ENCODE data around the gene TUBA1A.
"Not testable (repeated sequence)": the region's sequence is repeated elsewhere in the genome, so short reads cannot be mapped to it uniquely, and the experiment has no call there.

The TUBA1A gene

DNA sequence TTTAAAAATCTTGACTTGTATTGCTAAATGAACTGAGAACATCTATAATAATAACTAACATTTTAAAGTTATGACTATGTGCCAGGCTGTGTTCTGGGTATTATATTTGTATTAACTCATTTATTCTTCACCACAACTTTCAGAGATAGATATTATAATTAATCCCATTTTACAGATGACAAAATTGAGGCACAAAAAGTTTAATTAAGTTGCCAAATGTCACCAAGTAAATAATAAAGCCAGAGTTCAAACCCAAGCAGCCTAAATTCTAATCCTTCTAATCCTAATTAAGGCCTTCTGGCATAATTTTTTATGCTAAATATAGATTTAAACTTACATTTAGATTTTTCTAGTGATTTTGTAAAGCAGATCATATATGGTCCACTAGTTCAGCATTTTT, 17.5 kb upstream of the TUBA1A start:
- in situ Hi-C loops (cut with MboI; ENCODE audit: low sequenced_read_pairs) = no loop called here

DNA sequence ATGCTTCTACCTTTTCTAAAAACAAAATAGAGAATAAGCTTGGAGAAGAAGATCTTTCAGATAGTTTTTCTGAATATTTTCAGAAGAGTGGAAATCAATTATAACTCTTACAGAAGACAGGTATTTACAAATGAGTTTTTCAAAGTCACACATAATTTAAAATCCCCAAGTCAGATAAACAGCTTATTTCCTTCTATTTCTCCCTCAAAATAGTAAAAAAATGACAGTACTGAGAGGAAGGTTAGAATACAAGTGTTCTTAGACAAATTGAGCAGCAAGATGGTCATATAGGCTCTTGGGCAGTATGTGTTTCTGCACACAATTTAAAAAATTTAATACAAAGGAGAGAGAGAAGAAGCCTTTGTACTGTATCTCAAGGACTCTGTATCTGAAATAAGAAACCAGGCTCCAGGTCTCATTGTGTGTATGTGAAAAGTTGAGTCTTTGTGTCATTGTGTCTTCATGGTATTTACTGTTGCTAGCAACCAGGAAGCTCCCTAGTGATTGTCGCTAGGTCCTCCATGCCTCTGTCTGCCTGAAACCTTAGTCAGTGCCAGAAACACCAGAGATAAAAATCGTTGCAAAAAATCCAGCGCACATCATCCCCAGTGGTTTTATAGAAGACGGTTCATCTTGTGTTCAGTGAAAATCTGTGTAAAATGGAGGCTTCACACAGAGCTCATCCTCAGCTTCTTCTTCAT, 12.9 kb upstream of the TUBA1A start:
- in situ Hi-C loops (cut with MboI; ENCODE audit: low sequenced_read_pairs) = no loop called here

DNA sequence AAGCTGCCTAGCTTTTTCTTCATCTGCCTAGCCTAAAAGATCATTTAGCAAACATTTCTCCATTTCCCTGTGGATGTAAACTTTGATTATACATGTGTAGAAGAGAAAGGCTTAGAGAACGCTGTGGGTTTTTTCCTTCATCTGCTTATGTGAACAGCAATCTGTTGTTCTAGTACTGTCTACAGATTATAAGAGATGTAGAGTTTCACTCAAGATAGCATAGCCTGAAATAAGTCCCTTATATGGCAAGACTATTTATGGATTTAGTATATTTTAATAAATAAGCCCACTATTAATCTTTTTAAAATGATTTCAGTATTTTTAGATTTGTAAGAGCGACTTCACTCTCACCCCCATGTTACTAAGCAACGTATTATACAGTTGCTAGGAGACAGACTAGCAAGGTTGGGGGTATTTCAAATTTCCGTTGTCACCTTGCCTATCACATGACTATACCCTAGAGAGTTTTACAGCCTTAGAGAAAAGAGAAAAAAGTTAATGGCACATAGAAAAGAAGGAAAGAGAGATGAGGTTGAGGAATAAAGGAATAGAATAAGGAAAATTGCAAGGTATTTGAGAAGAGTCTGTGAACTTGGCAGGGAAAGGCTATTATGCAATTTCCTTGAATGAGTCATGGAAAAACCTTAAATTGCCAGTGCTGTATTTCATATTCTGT, 12.2 kb upstream of the TUBA1A start:
- in situ Hi-C loops (cut with MboI; ENCODE audit: low sequenced_read_pairs) = no loop called here

DNA sequence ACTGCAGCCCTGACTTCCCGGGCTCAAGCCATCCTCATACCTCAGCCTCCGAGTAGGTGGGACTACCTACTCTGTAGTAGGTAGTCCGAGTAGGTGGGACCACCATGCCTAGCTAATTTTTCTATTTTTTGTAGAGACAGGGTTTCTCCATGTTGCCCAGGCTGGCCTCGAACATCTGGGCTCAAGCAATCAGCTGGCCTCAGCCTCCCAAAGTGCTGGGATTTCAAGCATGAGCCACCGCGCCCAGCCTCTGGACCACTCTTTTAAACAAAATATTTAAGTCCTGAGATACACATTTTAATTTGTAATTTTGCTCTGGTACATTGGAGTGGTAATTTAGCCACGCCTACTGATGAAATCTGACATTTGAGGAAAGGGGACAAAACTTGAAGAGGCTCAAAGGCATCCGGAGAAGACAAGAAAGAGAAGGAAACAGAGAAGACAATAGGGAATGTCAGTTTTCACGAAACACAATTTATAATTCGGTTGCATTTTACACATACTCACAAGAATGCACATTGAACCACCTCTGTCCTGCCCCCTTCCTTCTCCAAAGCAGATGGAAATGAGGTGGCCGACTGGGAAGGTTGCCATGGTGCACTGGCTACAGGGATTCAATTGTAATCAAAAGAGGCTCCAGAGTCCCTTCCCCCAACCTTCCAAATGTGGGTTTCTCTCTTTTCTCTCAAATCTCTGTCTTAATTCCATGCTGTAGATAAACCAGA, 9.7 kb upstream of the TUBA1A start:
- in situ Hi-C loops (cut with MboI; ENCODE audit: low sequenced_read_pairs) = no loop called here

DNA sequence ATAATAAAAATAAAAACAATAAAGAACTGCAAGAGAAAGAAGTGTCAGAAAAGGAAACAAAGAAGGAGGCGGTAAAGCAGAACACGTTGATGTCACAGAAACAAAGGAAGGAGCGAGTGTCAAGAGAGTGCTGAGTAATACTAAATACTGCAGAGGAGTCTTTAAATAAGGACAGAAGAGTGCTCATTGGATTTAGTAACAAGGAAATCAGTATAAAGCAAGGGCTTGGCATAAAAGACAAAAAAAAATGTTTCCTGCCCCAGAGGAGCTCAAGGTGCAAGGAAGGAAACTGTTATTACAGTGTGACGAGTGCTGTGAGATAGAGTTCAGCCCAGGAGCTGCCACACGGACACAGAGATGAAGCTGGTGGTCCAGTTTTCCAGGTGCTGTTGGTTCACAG, 8.4 kb upstream of the TUBA1A start:
- in situ Hi-C loops (cut with MboI; ENCODE audit: low sequenced_read_pairs) = no loop called here

DNA sequence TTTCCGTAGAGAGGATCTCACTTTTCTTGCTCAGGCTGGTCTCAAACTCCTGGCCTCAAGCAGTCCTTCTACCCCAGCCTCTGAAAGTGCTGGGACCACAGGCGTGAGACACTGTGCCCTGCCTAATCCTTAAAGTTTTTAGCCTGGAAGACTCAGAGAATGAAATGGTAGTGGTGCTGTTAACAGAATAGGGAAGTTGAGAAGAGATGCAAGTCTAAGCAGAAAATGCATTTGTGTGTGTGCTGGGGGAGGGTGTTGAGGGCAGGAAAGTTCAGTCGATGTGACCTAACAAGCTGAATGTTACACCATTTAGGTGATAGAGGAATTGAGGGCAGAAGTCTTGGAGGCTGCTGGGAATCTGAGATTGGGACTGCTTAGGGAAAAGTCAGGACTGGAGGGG, 6.9 kb upstream of the TUBA1A start:
- in situ Hi-C loops (cut with MboI; ENCODE audit: low sequenced_read_pairs) = no loop called here

DNA sequence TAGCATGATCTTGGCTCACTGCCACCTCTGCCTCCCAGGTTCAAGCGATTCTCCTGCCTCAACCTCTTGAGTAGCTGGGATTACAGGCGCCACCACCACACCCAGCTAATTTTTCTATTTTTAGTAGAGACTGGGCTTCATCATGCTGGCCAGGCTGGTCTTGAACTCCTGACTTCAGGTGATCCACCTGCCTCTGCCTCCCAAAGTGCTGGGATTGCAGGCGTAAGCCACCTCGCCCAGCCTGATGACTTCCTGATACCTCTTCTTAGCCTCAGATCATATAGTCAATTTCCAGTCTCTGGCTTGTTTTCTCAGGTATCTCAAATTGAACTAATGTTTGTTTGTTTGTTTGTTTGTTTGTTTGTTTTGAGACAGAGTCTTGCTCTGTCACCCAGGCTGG, 4.9 kb upstream of the TUBA1A start:
- in situ Hi-C loops (cut with MboI; ENCODE audit: low sequenced_read_pairs) = not testable (repeated sequence)

DNA sequence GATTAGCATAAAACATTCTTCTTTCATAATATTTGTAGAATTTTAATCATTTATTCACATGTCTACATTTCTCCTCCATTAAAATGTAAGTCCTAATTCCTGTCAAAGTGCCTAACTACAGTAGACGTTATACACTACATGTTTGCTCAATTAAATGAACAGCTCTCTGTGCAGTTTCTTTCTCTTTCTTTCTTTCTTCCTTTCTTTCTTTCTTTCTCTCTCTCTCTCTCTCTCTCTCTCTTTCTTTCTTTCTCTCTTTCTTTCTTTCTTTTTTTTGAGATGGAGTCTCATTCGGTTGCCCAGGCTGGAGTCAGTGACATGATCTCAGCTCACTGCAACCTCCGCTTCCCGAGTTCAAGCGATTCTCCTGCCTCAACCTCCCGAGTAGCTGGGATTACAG, 2.6 kb upstream of the TUBA1A start:
- in situ Hi-C loops (cut with MboI; ENCODE audit: low sequenced_read_pairs) = not testable (repeated sequence)

DNA sequence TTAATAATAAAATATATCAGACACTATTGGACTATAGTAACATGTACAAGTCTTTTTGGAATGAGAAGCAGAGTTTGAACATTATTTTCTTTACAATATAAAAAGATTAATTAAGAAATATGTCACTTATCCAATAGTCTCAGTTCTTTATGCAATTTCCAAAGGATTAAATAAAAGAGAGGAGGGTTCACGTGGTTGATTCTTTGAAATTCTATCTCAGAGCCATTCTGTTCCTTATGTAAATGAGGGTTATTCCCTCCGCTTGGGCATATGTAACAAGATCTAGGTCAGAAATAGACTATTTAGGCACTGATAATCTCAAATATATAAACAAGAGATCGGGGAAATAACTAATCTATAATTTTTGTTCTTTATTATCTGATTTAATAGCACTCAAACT, 2.1 kb upstream of the TUBA1A start:
- in situ Hi-C loops (cut with MboI; ENCODE audit: low sequenced_read_pairs) = no loop called here

DNA sequence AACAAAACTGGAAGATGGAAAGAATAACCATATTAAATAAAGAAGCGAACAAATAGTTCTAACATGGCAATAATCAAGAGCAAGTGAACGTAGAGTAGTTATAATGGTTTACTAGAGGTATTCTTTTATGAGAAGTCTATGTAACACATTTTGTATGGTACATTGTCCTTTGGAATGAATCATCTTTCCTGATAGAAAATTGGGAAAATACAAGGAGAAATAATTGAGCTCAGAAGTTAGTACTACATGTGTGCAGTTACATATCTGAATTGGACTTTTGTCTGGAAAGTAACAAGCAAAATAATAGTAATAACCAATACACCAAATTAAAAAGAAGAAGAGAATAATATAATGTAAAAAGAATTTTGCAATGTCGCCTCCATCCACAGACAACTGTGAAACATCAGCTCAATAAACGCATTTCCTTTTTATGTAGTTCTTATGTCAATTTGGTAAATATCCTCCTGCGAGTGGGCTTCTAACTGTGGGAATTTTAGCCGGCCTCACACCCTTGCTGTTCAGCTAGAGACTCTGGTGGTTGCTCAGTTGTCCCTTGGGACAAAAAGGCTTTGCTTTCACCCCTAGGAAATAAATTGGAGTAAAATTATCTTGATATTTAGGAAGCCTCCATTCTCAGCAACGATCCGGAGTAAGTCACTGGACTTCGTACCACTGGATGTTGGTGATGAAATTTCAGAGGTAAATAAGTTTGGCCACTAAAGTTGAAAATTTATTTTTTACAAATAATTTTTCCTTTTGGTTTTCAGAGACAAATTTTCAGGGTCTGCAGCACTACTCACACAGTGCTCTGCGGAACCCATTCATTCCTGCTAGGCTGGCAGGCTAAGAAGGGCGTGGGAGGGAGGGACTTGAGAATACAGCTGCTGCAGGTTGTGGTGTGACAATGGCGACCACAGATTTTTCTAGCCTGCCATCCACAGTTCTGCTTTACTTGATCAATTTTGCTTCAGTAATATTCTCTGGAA, 1.1 kb upstream of the TUBA1A start:
- in situ Hi-C loops (cut with MboI; ENCODE audit: low sequenced_read_pairs) = no loop called here

DNA sequence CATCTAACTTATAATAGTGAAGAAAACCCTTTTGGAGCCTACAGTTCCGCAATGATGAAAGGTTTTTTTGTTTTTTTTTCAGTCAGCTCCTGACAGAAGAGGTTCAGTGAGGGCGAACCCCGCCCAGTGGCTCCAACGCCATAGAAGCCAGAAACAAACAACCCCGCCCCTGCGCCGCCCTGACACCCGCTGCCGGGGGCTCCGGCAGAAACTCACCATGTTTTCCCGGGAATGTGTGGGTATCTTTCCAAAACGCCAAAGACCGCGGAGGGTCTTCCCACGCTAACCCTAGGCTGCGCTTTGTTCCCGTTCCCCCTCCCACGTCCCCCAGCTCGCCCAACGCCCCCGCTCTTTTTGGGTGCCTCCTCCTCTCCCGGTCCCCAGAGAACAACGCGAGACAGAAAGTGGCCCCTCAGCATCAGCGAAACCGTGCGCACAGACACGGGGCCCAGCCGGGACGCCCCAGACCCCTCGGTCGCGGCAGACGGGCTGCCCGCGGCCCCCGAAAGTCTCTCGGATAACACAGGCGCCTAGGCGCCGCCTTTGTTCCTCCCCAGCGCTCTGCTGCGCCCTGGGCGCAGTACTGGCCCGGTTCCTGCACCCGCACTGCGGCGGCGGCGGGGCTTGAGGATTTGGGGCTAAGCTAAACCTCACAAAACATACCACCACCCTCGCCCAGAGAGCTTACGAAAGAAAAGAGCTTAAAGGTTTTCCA, 522 bp downstream of the TUBA1A start:
- in situ Hi-C loops (cut with MboI; ENCODE audit: low sequenced_read_pairs) = no loop called here

DNA sequence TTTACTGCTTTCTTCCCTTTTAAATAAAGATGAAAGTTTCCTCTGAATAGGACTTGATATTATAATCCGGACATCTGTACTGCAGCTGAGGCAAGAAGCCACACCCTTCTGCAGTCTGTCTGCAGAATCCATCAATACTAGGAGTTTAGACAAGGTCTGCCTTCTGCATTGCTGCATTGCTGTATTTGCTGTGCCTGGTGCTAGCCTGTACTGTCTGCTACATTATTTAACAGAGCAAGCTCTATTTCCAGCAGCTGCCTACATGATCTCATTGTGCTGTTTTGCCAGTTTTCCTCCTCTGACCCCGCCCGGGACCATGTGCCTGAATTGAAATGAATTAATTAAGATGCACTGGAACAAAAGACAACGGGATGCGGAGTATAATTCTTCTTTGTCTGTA, 1.7 kb downstream of the TUBA1A start:
- in situ Hi-C loops (cut with MboI; ENCODE audit: low sequenced_read_pairs) = no loop called here

DNA sequence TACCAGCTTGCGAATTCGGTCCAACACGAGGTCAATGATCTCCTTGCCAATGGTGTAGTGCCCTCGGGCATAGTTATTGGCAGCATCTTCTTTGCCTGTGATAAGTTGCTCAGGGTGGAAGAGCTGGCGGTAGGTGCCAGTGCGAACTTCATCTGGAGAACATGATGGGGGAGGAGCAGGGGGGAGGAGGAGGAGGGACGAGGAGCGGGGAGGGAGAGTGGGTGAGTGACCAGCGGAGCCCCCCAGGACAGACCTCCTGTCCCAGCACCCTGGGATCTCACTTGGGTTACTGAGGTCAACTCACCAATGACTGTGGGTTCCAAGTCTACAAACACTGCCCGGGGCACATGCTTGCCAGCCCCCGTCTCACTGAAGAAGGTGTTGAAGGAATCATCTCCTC, 2.6 kb downstream of the TUBA1A start:
- in situ Hi-C loops (cut with MboI; ENCODE audit: low sequenced_read_pairs) = not testable (repeated sequence)

DNA sequence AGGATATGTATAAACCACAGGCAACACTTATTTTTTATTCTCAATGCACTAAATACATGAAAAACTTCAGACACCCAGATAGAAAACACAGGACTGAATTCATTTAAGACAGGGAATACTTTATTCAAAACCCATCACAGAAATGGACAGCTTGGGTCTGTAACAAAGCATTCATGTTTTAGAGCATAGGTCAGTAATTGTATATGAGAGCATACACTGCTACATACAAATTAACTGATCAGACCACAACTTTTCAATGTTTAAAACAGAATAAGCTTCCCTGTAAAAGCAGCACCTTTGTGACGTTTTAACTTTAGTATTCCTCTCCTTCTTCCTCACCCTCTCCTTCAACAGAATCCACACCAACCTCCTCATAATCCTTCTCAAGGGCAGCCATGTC, 4.2 kb downstream of the TUBA1A start:
- in situ Hi-C loops (cut with MboI; ENCODE audit: low sequenced_read_pairs) = not testable (repeated sequence)

DNA sequence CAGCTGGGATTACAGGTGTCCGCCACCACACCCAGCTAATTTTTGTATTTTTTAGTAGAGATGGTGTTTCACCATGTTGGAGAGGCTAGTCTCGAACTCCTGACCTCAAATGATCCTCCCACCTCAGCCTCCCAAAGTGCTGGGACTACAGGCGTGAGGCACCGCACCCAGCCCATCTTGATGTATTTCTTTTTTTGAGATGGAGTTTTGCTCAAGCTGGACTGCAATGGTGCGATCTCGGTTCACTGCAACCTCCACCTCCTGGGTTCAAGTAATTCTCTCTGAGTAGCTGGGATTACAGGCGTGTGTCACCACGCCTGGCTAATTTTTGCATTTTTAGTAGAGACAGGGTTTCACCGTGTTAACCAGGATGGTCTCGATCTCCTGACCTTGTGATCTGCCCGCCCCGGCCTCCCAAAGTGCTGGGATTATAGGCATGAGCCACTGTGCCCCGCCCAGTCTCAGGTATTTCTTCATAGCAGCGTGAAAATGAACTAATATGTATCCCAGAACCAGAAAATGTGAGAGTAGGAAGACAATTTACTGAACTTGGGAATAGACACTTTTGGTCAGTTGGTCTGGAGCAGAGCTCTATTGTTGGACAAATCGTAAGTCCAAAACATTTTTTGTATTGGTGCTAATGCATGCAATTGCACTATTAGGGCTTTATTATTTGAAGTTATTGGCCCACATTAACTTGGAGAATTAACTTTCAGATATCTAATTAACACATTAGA, 5.5 kb downstream of the TUBA1A start:
- in situ Hi-C loops (cut with MboI; ENCODE audit: low sequenced_read_pairs) = not testable (repeated sequence)

DNA sequence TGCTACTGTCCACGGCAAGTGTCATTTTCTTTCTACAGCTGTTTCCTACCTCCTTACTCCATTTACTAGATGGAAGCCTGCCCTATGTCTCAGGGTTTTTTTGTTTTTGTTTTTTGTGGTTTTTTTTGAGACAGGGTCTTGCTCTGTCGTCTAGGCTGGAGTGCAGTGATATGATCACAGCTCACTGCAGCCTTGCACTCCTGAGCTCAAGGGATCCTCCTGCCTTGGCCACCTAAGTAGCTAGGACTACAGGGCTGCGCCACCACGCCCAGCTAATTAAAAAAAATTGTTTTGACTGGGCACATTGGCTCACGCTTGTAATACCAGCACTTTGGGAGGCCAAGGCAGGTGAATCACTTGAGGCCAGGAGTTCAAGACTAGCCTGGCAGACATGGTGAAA, 14.7 kb downstream of the TUBA1A start:
- in situ Hi-C loops (cut with MboI; ENCODE audit: low sequenced_read_pairs) = no loop called here

DNA sequence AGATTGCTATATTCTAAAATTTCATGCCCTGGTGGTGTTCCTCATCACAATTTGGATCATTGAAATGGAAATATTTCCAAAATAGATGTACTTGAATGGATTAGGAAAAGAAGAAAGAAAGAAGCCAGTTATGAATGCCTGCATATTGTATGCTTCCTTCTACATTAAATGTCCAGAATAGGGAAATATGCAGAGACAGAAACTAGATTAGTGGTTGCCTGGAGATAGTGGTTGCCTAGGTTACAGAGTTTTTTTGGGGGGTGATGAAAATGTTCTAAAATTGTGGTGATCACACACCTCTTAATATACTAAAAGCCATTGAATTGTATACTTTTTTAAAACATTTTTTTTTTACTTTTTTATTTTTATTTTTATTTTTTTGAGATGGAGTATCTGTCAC, 18.0 kb downstream of the TUBA1A start:
- in situ Hi-C loops (cut with MboI; ENCODE audit: low sequenced_read_pairs) = no loop called here

DNA sequence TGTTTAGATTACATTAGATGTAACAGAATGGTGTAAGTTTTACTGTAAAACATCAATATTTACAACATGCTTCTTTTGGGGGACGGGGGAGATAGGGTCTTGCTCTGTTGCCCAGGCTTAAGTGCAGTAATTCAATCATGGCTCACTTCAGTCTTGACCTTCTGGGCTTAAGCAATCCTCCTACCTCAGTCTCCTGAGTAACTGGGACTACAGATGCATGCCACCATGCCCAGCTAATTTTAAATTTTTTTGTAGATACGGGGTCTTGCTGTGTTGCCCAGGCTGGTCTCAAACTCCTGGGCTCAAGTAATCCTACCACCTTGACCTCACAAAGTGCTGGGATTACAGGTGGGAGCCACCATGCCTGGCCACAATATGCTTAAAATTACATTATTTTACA, 23.8 kb downstream of the TUBA1A start:
- in situ Hi-C loops (cut with MboI; ENCODE audit: low sequenced_read_pairs) = no loop called here

DNA sequence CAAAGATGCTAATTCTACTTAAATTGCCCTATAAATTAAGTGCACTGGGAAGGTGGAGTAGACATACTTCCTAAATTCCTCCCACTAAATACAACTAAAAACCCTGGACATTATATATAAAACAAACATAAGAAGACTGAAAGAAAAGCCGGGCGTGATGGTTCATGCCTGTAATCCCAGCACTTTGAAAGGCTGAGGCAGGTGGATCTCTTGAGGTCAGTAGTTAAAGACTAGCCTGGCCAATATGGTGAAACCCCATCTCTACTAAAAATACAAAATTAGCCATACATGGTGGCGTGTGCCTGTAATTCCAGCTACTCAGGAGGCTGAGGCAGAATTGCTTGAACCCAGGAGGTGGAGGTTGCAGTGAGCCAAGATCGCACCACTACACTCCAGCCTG, 27.0 kb downstream of the TUBA1A start:
- in situ Hi-C loops (cut with MboI; ENCODE audit: low sequenced_read_pairs) = not testable (repeated sequence)

Measured in HL-60/S4 (cell line).